Aorta (tissue), 5 donors: ENCODE results near the gene ANKLE2. TPM values are rescaled to one million over a fixed set of nuclear protein-coding genes. Genes with fewer than 3 reads are reported as not detected.

ENCODE experiments used
- ATAC-seq: fragments of 200-7000 bp; cut with Tn5 transposase; one replicate; pipeline ENCODE4 v1.9.1; 2022; ENCODE audit warnings: moderate library complexity; ENCODE audit not compliant: low FRiP score
- DNase-seq, 2 donors: peaks; one replicate each; pipeline ENCODE4 v3.0.0-alpha.2; 2020
- H3K27ac ChIP-seq, 2 donors: one replicate each; pipeline ENCODE4 v1.5.1; 2013; ENCODE audit warnings: low read length in 2 of 2, mild to moderate bottlenecking in 2 of 2, moderate library complexity in 2 of 2, control low read depth in 1 of 2, inconsistent platforms in 1 of 2, low read depth in 1 of 2
- H3K27me3 ChIP-seq, 2 donors: one replicate each; pipeline ENCODE4 v1.6.1; 2013; ENCODE audit warnings: control low read depth in 1 of 2, low read length in 1 of 2, mild to moderate bottlenecking in 1 of 2, moderate library complexity in 1 of 2; ENCODE audit not compliant: insufficient read depth in 2 of 2, control insufficient read depth in 1 of 2
- H3K36me3 ChIP-seq, 2 donors: one replicate each; pipeline ENCODE4 v1.6.1; 2013; ENCODE audit warnings: control low read depth in 1 of 2, low read length in 1 of 2, mild to moderate bottlenecking in 1 of 2; ENCODE audit not compliant: insufficient read depth in 2 of 2, control insufficient read depth in 1 of 2
- H3K4me1 ChIP-seq, 2 donors: one replicate each; pipeline ENCODE4 v1.6.1; 2013; ENCODE audit warnings: low read length in 2 of 2, control low read depth in 1 of 2, mild to moderate bottlenecking in 1 of 2, moderate library complexity in 1 of 2; ENCODE audit not compliant: insufficient read depth in 2 of 2, control insufficient read depth in 1 of 2
- H3K4me3 ChIP-seq, 2 donors: one replicate each; pipeline ENCODE4 v1.5.1; 2013; ENCODE audit warnings: low read length in 2 of 2, control low read depth in 1 of 2, mild to moderate bottlenecking in 1 of 2
- H3K9me3 ChIP-seq: one replicate; pipeline ENCODE4 v1.6.1; 2013; ENCODE audit warnings: mild to moderate bottlenecking, low read length; ENCODE audit not compliant: control insufficient read depth
- WGBS, 2 donors: extraction: QIAGEN DNeasy Blood & Tissue Kit; methylation state at CpG; one replicate each; pipeline ENCODE4 v1.1.7; 2013; 5-methylcytosine and 5-hydroxymethylcytosine counted together
- intact Hi-C, 2 donors: fragments of 100-400 bp; cut with DNase I; formaldehyde crosslinking; loops; one replicate each; pipeline versions ENCODE4 v1.14.2 to v1.15.0; 2022
- polyA plus RNA-seq, 2 donors: library from polyadenylated mRNA; stranded (reverse); fragments of 200-250 nt; gene quantifications; one replicate each; pipeline ENCODE4 v1.2.3, GENCODE V29; 2013
- total RNA-seq, 2 donors: library from RNA; stranded (reverse); fragmentation: NEBNext Ultra II Directional; extraction: Animal tissue kit (Norgen Biotek cat#: 25700); gene quantifications; one replicate each; pipeline ENCODE4 v1.2.1, GENCODE V29; 2021
- donor health status: healthy with polysubstance abuse.
- donor health status: Bipolar disorder and iron deficiency.
- donor health status: DM: no; HTN: no; CAD: no.
- donor health status: DM: no; HTN: no; CAD: no.
- donor health status: DM: yes; HTN: yes; CAD: no.

Gene ANKLE2
- total and polyA plus RNA-seq, 4 donors, result 7.6 to 65.1 (median 53.9) TPM

DNA sequence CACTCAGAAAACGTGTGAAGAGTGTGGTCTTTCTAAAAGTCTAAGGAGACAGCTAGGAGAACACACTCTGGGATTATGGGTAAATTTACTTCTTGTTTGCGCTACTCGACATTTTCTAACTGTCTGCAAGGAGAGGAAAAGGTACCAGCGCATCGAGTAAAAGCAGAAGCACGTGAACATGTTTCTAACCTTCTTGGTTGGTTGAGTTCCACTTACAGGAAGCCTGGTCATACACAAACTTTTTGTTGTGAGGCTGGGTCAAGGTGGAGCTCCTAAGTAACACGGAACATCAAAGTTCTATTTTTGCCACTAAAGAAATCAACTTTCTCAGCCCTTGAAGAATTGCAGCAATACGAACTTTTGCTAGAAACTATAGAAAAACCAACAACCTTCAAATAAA, 20.0 kb downstream of the ANKLE2 start:
- 87 to 89% methylated on average over 8 of the region's 8 CpGs for WGBS, 2 donors
- no peak for ATAC-seq
- peaks cover 0 to 11% of the 10 kb centered on the region in 2 donors for H3K36me3 ChIP-seq

GRCh38 chr12:132740652-132741051, 21.0 kb downstream of the ANKLE2 start:
- Histone ChIP-seq H3K4me1 (no peaks in the 10 kb centered on the region), H3K4me3 (no peak overlapping the region), H3K9me3 (no peaks in the 10 kb centered on the region), H3K36me3 (peaks cover 0 to 11% of the 10 kb centered on the region in 2 donors), H3K27me3 (no peaks in the 10 kb centered on the region), H3K27ac (no peak overlapping the region)
- intact Hi-C loops, result no loop called here
- DNase-seq (peak in 1 of 2 donors; percentile 33), ATAC-seq (no peak)
- WGBS, 2 donors, result 79 to 88% methylated on average over 11 of the region's 11 CpGs

More for the DNA sequence above, 20.0 kb downstream of the ANKLE2 start:
- Histone ChIP-seq H3K27me3 (no peaks in the 10 kb centered on the region), H3K27ac (no peak overlapping the region), H3K4me3 (no peak overlapping the region), H3K4me1 (no peaks in the 10 kb centered on the region), H3K9me3 (no peaks in the 10 kb centered on the region)
- no peak for DNase-seq
- intact Hi-C loops, result no loop called here

GRCh38 chr12:132740313-132740646, 21.4 kb downstream of the ANKLE2 start:
- no peak overlapping the region for H3K4me3 ChIP-seq
- no peak overlapping the region for H3K27ac ChIP-seq
- intact Hi-C loops, result no loop called here
- peaks cover 0 to 11% of the 10 kb centered on the region in 2 donors for H3K36me3 ChIP-seq
- DNase-seq (no peak), ATAC-seq (no peak)
- no peaks in the 10 kb centered on the region for H3K9me3 ChIP-seq
- H3K4me1 ChIP-seq, result no peaks in the 10 kb centered on the region
- H3K27me3 ChIP-seq, result no peaks in the 10 kb centered on the region
- WGBS, 2 donors, result 63 to 72% methylated on average over 6 of the region's 6 CpGs

DNA sequence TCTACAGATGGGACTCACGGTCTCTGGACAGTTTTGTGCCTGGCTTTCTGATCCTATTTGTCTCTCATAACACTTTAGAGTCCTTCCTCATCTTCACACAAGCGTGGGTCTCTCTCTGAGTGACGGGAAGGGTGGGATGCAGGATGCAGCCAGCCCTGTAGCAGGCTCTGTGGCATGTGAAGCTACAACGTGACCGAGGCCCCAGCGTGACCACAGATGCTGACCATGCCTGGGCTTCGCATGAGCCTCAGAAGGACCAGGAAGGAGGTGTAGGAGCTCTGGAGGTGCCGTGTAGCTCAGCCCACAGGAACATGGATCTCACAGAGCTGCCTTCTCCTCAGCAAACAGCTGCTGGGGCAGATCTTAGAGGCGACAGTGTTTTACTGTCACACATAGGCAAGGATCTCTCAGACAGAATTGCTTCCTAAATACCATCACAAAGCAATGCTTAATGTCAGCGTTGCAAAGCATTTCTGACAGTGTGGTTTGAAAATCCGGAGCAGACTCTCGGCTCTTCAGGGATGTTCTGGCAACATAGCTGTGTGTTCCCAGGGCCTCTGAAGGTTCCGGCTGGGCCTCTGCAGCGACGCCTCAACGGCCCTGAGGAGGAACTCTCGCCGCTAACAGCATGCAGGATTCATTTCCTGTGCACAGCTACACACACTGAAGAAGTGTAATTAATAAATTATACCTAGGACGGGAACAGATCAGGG, 21.9 kb downstream of the ANKLE2 start:
- ATAC-seq (no peak), DNase-seq (peak in 1 of 2 donors; percentile 14)
- H3K36me3 ChIP-seq, result peaks cover 0 to 11% of the 10 kb centered on the region in 2 donors
- no peaks in the 10 kb centered on the region for H3K9me3 ChIP-seq
- H3K4me1 ChIP-seq, result no peaks in the 10 kb centered on the region
- 89 to 91% methylated on average over 19 of the region's 19 CpGs for WGBS, 2 donors
- H3K27ac ChIP-seq, result no peak overlapping the region
- intact Hi-C loops, result no loop called here
- no peaks in the 10 kb centered on the region for H3K27me3 ChIP-seq
- no peak overlapping the region for H3K4me3 ChIP-seq

DNA sequence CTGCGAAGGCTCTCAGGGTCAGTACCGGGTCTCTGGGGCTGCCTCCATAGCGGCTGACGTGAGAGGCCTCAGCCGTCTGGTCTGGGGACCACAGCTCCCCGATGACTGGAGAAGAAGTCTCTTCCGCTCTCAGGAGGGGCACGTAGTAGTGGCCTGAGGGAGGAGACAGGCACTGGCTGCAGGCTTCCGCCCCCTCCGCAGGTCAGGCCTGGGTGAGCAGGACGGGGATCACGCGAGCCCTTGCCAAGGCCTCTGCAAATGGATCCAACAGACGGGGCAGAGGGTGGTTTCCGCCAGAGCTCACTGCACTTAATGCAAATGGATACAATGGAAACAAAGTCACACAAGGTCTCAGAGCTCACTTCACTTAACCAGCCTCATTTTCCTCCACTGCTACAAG, 24.7 kb downstream of the ANKLE2 start:
- Histone ChIP-seq H3K27me3 (no peaks in the 10 kb centered on the region), H3K9me3 (no peaks in the 10 kb centered on the region), H3K27ac (no peak overlapping the region), H3K36me3 (peaks cover 5 to 16% of the 10 kb centered on the region in 2 donors), H3K4me3 (no peak overlapping the region), H3K4me1 (no peaks in the 10 kb centered on the region)
- intact Hi-C loops, result no loop called here
- DNase-seq (peak in 1 of 2 donors; percentile 38), ATAC-seq (no peak)
- WGBS, 2 donors, result 90 to 91% methylated on average over 15 of the region's 15 CpGs

GRCh38 chr12:132736378-132736777, 25.3 kb downstream of the ANKLE2 start:
- H3K4me1 ChIP-seq, result no peaks in the 10 kb centered on the region
- 93 to 94% methylated on average over 12 of the region's 12 CpGs for WGBS, 2 donors
- DNase-seq, result no peak
- H3K27ac ChIP-seq, result no peak overlapping the region
- no peaks in the 10 kb centered on the region for H3K9me3 ChIP-seq
- H3K36me3 ChIP-seq, result peaks cover 5 to 16% of the 10 kb centered on the region in 2 donors
- intact Hi-C loops, result no loop called here
- H3K4me3 ChIP-seq, result no peak overlapping the region
- no peak for ATAC-seq
- no peaks in the 10 kb centered on the region for H3K27me3 ChIP-seq

- peaks cover 5 to 13% of the 10 kb centered on the region in 2 donors for H3K36me3 ChIP-seq
- H3K4me1 ChIP-seq, result no peaks in the 10 kb centered on the region
- intact Hi-C loops, result no loop called here
- ATAC-seq, result no peak
- no peak for DNase-seq
- no peak overlapping the region for H3K27ac ChIP-seq
- H3K4me3 ChIP-seq, result no peak overlapping the region
- no peaks in the 10 kb centered on the region for H3K27me3 ChIP-seq
- no peaks in the 10 kb centered on the region for H3K9me3 ChIP-seq
- WGBS, 2 donors, result 92% methylated on average over 20 of the region's 20 CpGs
Observed at GRCh38 chr12:132735496-132735895, 26.1 kb downstream of the ANKLE2 start.

GRCh38 chr12:132734206-132734605, 27.4 kb downstream of the ANKLE2 start:
- no peaks in the 10 kb centered on the region for H3K27me3 ChIP-seq
- ATAC-seq, result no peak
- WGBS, 2 donors, result 66% methylated on average over 10 of the region's 10 CpGs
- H3K27ac ChIP-seq, result no peak overlapping the region
- DNase-seq, result no peak
- no peaks in the 10 kb centered on the region for H3K4me1 ChIP-seq
- intact Hi-C loops, result no loop called here
- H3K4me3 ChIP-seq, result no peak overlapping the region
- H3K36me3 ChIP-seq, result peaks cover 8 to 11% of the 10 kb centered on the region in 2 donors
- H3K9me3 ChIP-seq, result no peaks in the 10 kb centered on the region

- 88 to 89% methylated on average over 17 of the region's 17 CpGs for WGBS, 2 donors
- Histone ChIP-seq H3K4me3 (no peak overlapping the region), H3K9me3 (no peaks in the 10 kb centered on the region), H3K36me3 (peaks cover 8 to 16% of the 10 kb centered on the region in 2 donors), H3K27me3 (no peaks in the 10 kb centered on the region), H3K27ac (no peak overlapping the region), H3K4me1 (no peaks in the 10 kb centered on the region)
- no peak for ATAC-seq
- intact Hi-C loops, result no loop called here
- peak in 1 of 2 donors; percentile 17 for DNase-seq
Observed at GRCh38 chr12:132731574-132731973, 30.1 kb downstream of the ANKLE2 start.
